K562 (cell line): Measurements from ENCODE around the gene PPP1R14C. TPM values are rescaled to one million over a fixed set of nuclear protein-coding genes. Genes with fewer than 3 reads are reported as not detected.

ENCODE experiments used
- CHAMP1 ChIP-seq: fragments of 450-650 bp; IDR thresholded peaks from 2 replicates; pipeline ENCODE4 v1.6.1; 2016; ENCODE audit warnings: mild to moderate bottlenecking
- DIDO1 ChIP-seq: fragments of 450-650 bp; IDR thresholded peaks from 2 replicates; pipeline ENCODE4 v1.6.1; 2016; ENCODE audit warnings: low read depth, missing biosample characterization, missing genetic modification characterization
- HDAC6 ChIP-seq: IDR thresholded peaks from 2 replicates; pipeline ENCODE4 v1.6.1; 2012; ENCODE audit warnings: low read depth, mild to moderate bottlenecking, control low read depth, inconsistent platforms, low read length, moderate library complexity
- ILK ChIP-seq: fragments of 450-650 bp; IDR thresholded peaks from 2 replicates; pipeline ENCODE4 v1.6.1; 2016; ENCODE audit warnings: missing genetic modification characterization, low read depth, mild to moderate bottlenecking, missing compliant biosample characterization, moderate library complexity, borderline replicate concordance
- NFE2 ChIP-seq: IDR thresholded peaks from 2 replicates; pipeline ENCODE4 v1.6.1; 2014; ENCODE audit warnings: antibody characterized with exemption, low read depth
- PRMT5 ChIP-seq: sonication (generic); formaldehyde crosslinking; IDR thresholded peaks from 2 replicates; pipeline ENCODE4 v1.5.0; 2020; ENCODE audit warnings: missing genetic modification reagents
- SAFB2 ChIP-seq: fragments of 200-400 bp; formaldehyde crosslinking; IDR thresholded peaks from 2 replicates; pipeline ENCODE4 v1.6.1; 2018; ENCODE audit warnings: borderline replicate concordance, low read length, low read depth, moderate library complexity; ENCODE audit not compliant: severe bottlenecking
- SMARCA4 ChIP-seq: fragments of 450-650 bp; IDR thresholded peaks from 2 replicates; pipeline ENCODE4 v1.6.1; 2016
- TARDBP ChIP-seq: fragments of 450-650 bp; IDR thresholded peaks from 2 replicates; pipeline ENCODE4 v1.6.1; 2016
- TCF3 ChIP-seq: sonication (generic); formaldehyde crosslinking; IDR thresholded peaks from 2 replicates; pipeline ENCODE4 v1.4.0; 2020; ENCODE audit warnings: mild to moderate bottlenecking, missing genetic modification reagents
- THRA ChIP-seq: fragments of 450-650 bp; IDR thresholded peaks from 2 replicates; pipeline ENCODE4 v1.6.1; 2017; ENCODE audit warnings: mild to moderate bottlenecking, moderate library complexity
- ZKSCAN8 ChIP-seq: fragments of 200-800 bp; sonication (Bioruptor generic); IDR thresholded peaks from 2 replicates; pipeline ENCODE4 v1.6.1; 2016; ENCODE audit warnings: missing genetic modification characterization, missing compliant biosample characterization
- ZNF133 ChIP-seq: fragments of 250-450 bp; sonication (Bioruptor Pico); IDR thresholded peaks from 2 replicates; pipeline ENCODE4 v1.4.0; 2020; ENCODE audit warnings: mild to moderate bottlenecking
- ZNF165 ChIP-seq: fragments of 250-450 bp; sonication (Bioruptor Pico); IDR thresholded peaks from 2 replicates; pipeline ENCODE4 v1.4.0; 2020; ENCODE audit warnings: borderline replicate concordance
- polyA plus RNA-seq, 8 experiments: library from polyadenylated mRNA; depleted of rRNA in 4 of 8; stranded (reverse) in 5 of 8; unstranded in 3 of 8; fragments of >200 nt; fragmentation: Nextera tagmentation in 2 of 8; fragmentation: Illumina TruSeq in 1 of 8; extraction: Ambion mirVana in 2 of 8; extraction: Trizol in 1 of 8; gene quantifications; 2 replicates each; pipeline versions ENCODE4 v1.2.1 to v1.2.3, GENCODE V29; 2011 to 2014; ENCODE audit warnings: inconsistent platforms in 1 of 8, missing spikeins in 1 of 8
- total RNA-seq, 7 experiments: library from RNA; depleted of rRNA in 6 of 7; stranded (reverse); fragments of >200 nt in 6 of 7; fragmentation: Illumina TruSeq in 2 of 7; extraction: Trizol in 2 of 7; gene quantifications; 2 replicates each; pipeline versions ENCODE4 v1.2.1 to v1.2.3, GENCODE V29; 2011 to 2021; ENCODE audit warnings: low replicate concordance in 1 of 7
- TF ChIP-seq, protein P1 (sequence below): conservative IDR thresholded peaks from 2 replicates; pipeline ENCODE4 v1.6.1; 2011; ENCODE audit warnings: low read depth, mild to moderate bottlenecking, low read length; ENCODE audit not compliant: control insufficient read depth
- TF ChIP-seq, protein P2 (sequence below): fragments of 250-450 bp; sonication (Bioruptor Pico); IDR thresholded peaks from 2 replicates; pipeline ENCODE4 v1.5.0; 2020; ENCODE audit warnings: mild to moderate bottlenecking, borderline replicate concordance
- TF ChIP-seq, protein P3 (sequence below): sonication (generic); formaldehyde crosslinking; IDR thresholded peaks from 2 replicates; pipeline ENCODE4 v1.8.0; 2022; ENCODE audit warnings: mild to moderate bottlenecking, missing genetic modification reagents

Gene PPP1R14C
- total and polyA plus RNA-seq, 9 of the 15 experiments (the other 6 are each of a cell fraction or from before 2014, with no cell fraction given), result 4.5 to 16.6 (median 11.9) TPM

GRCh38 chr6:150267686-150268561, 125.1 kb downstream of the PPP1R14C start (continued):
- TF ChIP-seq, protein P1, sequence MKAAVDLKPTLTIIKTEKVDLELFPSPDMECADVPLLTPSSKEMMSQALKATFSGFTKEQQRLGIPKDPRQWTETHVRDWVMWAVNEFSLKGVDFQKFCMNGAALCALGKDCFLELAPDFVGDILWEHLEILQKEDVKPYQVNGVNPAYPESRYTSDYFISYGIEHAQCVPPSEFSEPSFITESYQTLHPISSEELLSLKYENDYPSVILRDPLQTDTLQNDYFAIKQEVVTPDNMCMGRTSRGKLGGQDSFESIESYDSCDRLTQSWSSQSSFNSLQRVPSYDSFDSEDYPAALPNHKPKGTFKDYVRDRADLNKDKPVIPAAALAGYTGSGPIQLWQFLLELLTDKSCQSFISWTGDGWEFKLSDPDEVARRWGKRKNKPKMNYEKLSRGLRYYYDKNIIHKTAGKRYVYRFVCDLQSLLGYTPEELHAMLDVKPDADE, result no peak
- 0 out of 2 replicates have a peak, but pooled peaks have one; percentile 32 for TF ChIP-seq DIDO1 (tag)
- TF ChIP-seq ZNF165 (CRISPR knock-in tag), result no peak; the same call in 1 of the 2 replicates
- TF ChIP-seq CHAMP1, result no peak
- TF ChIP-seq, protein P2, sequence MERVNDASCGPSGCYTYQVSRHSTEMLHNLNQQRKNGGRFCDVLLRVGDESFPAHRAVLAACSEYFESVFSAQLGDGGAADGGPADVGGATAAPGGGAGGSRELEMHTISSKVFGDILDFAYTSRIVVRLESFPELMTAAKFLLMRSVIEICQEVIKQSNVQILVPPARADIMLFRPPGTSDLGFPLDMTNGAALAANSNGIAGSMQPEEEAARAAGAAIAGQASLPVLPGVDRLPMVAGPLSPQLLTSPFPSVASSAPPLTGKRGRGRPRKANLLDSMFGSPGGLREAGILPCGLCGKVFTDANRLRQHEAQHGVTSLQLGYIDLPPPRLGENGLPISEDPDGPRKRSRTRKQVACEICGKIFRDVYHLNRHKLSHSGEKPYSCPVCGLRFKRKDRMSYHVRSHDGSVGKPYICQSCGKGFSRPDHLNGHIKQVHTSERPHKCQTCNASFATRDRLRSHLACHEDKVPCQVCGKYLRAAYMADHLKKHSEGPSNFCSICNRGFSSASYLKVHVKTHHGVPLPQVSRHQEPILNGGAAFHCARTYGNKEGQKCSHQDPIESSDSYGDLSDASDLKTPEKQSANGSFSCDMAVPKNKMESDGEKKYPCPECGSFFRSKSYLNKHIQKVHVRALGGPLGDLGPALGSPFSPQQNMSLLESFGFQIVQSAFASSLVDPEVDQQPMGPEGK, result no peak
- TF ChIP-seq THRA, result no peak
- 0 out of 2 replicates have a peak, but pooled peaks have one; percentile 58 for TF ChIP-seq ILK (tag)
- TF ChIP-seq ZNF133 (CRISPR knock-in tag), result no peak
- no peak for TF ChIP-seq PRMT5 (CRISPR knock-in tag)
- TF ChIP-seq NFE2, result peak; percentile 73
- peak; percentile 74 for TF ChIP-seq TCF3 (CRISPR knock-in tag)
- TF ChIP-seq ZKSCAN8, result no peak
- TF ChIP-seq TARDBP, result no peak
- TF ChIP-seq, protein P3, sequence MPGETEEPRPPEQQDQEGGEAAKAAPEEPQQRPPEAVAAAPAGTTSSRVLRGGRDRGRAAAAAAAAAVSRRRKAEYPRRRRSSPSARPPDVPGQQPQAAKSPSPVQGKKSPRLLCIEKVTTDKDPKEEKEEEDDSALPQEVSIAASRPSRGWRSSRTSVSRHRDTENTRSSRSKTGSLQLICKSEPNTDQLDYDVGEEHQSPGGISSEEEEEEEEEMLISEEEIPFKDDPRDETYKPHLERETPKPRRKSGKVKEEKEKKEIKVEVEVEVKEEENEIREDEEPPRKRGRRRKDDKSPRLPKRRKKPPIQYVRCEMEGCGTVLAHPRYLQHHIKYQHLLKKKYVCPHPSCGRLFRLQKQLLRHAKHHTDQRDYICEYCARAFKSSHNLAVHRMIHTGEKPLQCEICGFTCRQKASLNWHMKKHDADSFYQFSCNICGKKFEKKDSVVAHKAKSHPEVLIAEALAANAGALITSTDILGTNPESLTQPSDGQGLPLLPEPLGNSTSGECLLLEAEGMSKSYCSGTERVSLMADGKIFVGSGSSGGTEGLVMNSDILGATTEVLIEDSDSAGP (CRISPR knock-in tag), result no peak
- TF ChIP-seq HDAC6, result no peak
- peak; percentile 82 for TF ChIP-seq SMARCA4
- TF ChIP-seq SAFB2, result no peak
